Astrocyte of the spinal cord (primary cell): ENCODE measurements around the gene TMEM141.
"Not testable (repeated sequence)": the region's sequence is repeated elsewhere in the genome, so short reads cannot be mapped to it uniquely, and the experiment has no call there.

Experiments
- DNase-seq: peaks from one replicate; pipeline ENCODE4 v3.0.0; 2011; ENCODE audit warnings: low read depth, low spot score
- H3K4me3 ChIP-seq: 2 replicates; pipeline ENCODE4 v1.5.1; 2011; ENCODE audit warnings: low read depth, mild to moderate bottlenecking, low read length, moderate library complexity
- in situ Hi-C: cut with HindIII; loops from 2 replicates; pipeline ENCODE4 v1.10.0; 2017; ENCODE audit warnings: low sequenced_read_pairs
- TF ChIP-seq, protein P1 (sequence below): IDR thresholded peaks from 2 replicates; pipeline ENCODE4 v1.5.1; 2012; ENCODE audit warnings: low read depth, mild to moderate bottlenecking, low read length, inconsistent platforms

The TMEM141 gene

DNA sequence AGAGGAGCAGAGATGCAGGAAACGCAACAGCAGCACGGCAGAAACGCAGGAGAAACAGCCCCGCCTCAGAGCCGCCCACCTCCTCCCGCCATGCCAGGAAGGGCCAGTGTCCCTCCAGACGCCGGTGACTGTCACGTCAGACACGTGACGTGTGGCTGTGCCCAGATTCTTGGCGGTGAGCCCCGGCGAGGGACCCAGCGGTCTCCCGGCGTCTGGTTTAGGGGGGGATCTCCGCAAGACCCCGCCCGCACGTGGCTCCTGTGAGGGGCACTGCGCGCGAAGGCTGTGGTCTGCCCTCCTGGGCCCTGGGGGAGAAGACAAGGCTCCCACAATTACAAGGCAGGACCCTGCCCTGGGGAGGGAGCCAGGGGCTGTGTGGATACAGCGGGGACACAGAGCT is 30.7 kb upstream of the TMEM141 start:
- no peak overlapping the region for H3K4me3 ChIP-seq
- in situ Hi-C loops: no loop called here

GRCh38 chr9:136760834-136761544 is 30.2 kb upstream of the TMEM141 start:
- TF ChIP-seq, protein P1, sequence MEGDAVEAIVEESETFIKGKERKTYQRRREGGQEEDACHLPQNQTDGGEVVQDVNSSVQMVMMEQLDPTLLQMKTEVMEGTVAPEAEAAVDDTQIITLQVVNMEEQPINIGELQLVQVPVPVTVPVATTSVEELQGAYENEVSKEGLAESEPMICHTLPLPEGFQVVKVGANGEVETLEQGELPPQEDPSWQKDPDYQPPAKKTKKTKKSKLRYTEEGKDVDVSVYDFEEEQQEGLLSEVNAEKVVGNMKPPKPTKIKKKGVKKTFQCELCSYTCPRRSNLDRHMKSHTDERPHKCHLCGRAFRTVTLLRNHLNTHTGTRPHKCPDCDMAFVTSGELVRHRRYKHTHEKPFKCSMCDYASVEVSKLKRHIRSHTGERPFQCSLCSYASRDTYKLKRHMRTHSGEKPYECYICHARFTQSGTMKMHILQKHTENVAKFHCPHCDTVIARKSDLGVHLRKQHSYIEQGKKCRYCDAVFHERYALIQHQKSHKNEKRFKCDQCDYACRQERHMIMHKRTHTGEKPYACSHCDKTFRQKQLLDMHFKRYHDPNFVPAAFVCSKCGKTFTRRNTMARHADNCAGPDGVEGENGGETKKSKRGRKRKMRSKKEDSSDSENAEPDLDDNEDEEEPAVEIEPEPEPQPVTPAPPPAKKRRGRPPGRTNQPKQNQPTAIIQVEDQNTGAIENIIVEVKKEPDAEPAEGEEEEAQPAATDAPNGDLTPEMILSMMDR: peak; percentile 79
- H3K4me3 ChIP-seq, in situ Hi-C loops: not testable (repeated sequence)
- DNase-seq: peak; percentile 55

More for the DNA sequence above, 30.7 kb upstream of the TMEM141 start:
- DNase-seq: no peak
- TF ChIP-seq, protein P1: no peak

DNA sequence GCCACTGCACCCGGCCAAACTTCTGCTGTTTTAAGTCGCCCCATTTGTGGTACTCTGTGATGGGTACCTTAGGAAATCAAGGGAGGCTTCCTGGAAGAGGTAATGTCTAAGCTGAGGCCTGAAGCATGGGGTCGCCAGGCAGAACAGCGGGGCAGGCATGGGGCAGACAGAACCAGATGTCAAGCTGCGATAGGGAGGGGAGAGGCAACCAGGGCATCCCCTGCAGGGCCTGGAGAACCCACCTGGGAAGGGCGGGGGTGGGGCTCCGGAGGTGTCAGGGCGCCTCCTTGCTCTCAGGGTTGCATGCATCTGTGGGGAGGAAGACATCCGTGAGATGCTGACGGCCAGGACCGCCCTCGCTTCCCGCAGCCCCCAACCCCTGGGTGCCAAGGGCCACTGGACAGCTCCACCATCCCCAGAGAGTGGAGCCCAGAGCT is 29.6 kb upstream of the TMEM141 start:
- TF ChIP-seq, protein P1: no peak
- DNase-seq: no peak
- H3K4me3 ChIP-seq: no peak overlapping the region
- in situ Hi-C loops: no loop called here

DNA sequence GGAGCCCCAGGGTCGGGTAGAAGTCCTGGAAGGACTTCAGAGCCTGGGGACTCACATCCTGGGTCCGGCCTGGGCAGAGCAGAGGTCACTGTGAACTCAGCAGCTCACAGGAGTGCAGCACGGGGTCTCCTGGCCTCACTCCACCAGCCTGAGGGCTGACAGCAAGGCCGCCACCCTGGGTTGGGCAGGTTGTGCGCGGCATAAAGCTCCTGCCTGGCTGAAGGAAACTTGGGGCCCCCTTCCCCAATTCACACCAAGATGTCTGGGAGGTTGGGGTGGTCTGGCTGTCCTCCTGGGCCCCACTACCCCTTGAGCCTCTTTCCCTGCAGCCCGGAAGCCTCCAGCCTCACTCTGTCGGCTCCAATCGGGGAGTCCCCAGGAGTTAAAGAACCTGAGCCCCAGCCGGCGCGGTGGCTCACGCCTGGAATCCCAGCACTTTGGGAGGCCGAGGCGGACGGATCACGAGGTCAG is 28.9 kb upstream of the TMEM141 start:
- H3K4me3 ChIP-seq: no peak overlapping the region
- in situ Hi-C loops: no loop called here
- DNase-seq: no peak
- TF ChIP-seq, protein P1: no peak

GRCh38 chr9:136762915-136763648 is 28.1 kb upstream of the TMEM141 start:
- no peak for DNase-seq
- in situ Hi-C loops: no loop called here
- H3K4me3 ChIP-seq: no peak overlapping the region
- TF ChIP-seq, protein P1: no peak

GRCh38 chr9:136763649-136764035 is 27.5 kb upstream of the TMEM141 start:
- H3K4me3 ChIP-seq: no peak overlapping the region
- in situ Hi-C loops: no loop called here
- no peak for DNase-seq
- TF ChIP-seq, protein P1: no peak
